NCI-H2029 (cell line): Measurements from ENCODE around the gene FAM180A.
"Not testable (repeated sequence)": the region's sequence is repeated elsewhere in the genome, so short reads cannot be mapped to it uniquely, and the experiment has no call there.

ENCODE experiments used
- DNase-seq: peaks from one replicate; lab custom pipeline; 2025; lab: John Stamatoyannopoulos, UW

FAM180A gene

DNA sequence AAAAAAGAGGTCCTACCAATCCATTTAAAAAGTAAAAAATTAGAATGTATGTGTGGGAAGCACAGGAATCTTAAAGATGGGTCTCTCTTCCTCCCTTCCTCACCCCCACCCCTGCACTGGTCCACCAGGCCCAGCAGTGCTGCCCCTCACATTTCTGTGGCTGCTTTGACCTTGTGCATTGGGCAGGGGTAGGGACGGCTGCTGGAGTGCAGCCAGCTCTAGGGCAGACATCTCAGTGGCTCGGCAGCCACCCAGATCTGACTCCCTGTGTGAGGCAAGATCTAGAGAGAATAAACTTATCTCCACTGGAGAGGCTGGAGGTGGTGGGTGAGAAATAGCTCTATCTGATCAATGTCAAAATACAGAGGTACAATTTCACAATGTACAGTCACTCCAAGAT is 6.7 kb downstream of the FAM180A start:
- no peak for DNase-seq

DNA sequence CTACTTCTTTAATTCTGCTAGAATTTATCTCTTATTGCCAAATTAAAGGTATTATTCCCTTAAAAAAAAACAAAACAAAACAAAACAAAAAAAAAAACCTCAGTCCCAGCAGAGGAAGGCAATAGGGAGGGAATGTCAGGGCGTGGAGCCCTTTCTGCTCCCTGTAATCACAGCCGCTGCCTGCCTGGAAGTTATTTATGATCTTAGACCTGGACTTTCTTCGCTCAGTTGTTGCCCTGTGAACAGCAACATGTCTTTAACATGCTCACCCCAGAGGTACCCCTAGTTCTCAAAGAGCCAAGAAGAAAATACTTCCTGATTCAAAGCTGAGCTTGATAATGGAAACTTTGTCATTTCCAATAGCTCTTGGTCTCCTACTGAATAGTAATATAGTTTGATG is 7.7 kb downstream of the FAM180A start:
- DNase-seq = no peak

DNA sequence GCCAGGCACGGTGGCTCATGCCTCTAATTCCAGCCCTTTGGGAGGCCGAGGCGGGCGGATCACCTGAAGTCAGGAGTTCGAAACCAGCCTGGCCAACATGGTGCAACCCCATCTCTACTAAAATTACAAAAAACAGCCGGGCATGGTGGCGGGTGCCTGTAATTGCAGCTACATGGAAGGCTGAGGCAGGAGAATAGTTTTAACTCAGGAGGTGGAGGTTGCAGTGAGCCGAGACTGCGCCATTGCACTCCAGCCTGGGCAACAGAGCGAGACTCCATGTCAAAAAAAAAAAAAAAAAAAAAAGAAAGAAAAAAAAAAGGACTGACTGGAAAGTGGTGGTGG is 11.3 kb downstream of the FAM180A start:
- not testable (repeated sequence) for DNase-seq

DNA sequence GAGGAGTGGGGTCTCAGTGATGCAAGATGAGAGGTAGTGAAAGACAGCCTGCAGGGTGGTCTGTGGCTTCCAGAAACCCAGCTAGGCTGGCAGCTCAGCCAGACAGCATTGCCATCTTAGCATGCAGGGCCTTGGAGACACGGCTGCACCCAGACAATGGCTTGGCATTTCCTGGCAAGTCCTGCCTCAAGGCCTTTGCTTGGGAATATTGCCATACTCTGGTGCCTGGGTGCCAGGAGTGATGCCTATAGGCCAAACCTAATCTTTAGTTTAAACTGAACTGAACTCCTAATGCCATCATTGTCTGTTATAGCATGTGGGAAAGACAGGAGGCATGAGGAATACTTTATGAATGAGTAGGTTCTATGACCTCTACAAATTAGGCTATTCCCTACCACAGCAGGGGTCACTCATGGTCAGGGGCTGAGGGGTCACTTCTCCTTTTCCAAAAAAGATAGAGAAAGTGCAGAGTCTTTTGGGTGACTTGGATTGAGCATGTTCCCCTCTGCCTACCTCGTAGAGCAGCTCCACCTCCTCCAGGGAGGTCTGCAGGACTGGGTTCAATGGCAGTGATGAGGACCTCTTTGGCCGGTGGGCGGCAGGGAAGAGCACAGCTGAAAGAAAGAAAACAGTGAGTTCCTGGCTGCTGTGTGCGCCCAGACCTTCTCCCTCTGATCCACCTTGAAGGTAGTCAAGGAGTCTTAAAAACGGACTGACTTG is 11.9 kb downstream of the FAM180A start:
- DNase-seq = no peak

DNA sequence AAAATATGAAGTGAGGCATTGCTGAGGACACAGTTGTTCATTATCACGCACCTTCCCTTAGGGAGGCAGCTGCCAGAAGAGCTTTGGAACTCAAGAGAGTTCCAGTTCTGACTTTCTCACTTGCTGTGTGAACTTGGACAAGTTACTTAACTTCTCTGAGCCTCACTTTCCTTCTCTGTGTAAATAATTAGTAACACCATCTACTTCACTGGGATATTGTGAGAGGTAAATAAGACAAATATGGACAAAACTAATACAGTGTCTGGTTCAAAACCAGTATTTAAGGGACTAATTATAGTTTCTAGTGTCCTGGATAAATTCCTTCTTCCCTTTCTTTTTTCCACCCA is 14.3 kb downstream of the FAM180A start:
- DNase-seq = no peak

DNA sequence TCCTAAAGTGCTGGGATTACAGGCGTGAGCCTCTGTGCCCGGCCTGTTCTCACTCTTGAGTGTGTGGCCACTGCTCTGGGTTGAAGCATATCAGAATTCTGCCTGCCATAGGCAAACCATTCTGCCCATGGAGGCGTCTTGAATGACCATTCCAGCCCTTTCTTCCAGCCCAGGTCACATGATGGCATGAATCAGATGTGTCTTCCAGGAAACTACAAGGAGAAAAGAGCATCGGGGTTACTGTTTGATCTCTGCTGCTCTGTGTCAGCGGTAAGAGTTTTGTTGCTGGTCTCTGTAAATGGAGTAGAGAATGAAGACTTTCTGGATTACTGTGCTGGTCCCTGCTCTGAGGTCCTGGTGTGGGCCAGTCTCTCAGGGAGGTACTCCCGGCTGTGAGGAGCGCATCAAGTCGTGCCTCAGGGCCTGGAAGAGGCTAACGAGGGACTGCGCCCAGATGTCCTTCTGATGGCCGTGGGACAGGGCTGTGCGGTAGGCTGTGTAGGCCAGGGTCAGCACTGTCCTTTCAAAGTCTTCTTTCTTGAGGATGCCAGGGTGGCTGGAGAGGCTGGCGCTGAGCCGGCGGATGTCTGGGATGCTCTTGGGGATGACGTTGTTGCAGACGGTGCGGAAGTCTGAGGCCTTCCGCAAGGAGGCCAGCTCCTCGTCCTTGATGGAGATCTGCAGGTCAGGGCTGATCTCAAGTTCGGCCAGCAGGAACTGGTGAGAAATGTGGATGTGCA is 14.8 kb downstream of the FAM180A start:
- DNase-seq = no peak

DNA sequence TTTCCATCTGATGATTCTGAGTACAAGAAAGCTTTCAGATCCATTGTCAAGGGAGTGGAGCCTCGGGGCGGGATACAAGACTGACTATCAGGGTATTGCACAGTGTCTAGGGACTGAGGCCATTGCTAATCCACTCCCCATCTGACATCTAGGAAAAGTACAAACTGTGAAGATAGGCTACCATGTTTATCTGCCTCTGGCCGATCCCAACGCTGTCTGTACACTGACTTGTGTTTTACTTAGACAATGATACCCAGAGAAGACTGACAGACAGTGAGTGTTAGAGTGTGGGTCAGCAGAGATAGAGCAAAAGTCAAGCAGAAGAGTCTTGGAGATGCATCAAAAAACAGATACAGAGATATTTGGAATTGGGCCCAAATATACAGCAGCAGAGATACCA is 17.5 kb downstream of the FAM180A start:
- no peak for DNase-seq

DNA sequence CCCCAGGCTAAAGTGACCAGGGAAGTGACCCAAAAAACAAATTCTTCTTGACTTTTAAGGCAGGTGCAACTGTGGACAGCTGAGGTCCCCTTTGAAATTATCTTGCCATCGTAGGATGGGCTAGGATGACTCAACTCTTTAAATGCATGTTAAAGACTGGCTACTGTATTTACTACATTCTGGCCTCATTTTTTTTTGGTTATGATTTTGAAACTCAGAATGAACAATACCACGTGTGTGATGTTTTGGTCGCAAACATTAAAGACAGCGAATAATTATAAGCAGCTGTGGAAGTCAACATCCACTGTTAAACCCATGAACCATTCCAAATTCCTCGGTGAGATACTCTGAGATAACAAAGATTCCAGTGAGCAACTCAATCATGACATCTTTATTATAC is 19.4 kb downstream of the FAM180A start:
- no peak for DNase-seq

DNA sequence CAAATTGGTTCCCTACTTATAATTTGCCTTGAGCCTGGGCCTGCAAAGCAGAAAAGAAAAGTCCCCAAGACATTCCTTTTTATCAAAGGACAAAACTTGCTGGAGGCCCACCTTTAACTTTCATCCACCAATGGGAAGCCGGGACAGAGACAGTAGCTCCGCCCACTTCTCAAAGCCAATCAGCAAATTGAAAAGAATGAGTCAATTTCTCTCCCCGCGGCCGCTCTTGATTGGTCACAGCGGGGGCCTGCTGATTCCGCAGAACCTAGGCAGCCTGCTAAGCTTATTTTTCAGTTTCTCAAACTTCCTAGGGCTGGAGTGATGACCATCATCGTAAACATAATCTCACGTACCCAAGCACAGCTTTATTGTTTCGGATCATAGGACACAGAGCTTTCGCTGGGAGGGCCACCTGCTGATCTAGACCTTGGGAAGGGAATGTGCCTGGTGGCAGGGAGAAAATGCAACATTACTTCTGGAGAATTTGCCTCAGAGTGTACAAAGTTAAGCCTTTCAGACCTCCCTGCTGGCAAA is 20.4 kb downstream of the FAM180A start, which contains the start of gene SLC13A4:
Gene SLC13A4 (minus strand): TSS at position 51 of the 534 bp plus-strand sequence. CDS start 690 bp downstream, outside the sequence.
- no peak for DNase-seq

DNA sequence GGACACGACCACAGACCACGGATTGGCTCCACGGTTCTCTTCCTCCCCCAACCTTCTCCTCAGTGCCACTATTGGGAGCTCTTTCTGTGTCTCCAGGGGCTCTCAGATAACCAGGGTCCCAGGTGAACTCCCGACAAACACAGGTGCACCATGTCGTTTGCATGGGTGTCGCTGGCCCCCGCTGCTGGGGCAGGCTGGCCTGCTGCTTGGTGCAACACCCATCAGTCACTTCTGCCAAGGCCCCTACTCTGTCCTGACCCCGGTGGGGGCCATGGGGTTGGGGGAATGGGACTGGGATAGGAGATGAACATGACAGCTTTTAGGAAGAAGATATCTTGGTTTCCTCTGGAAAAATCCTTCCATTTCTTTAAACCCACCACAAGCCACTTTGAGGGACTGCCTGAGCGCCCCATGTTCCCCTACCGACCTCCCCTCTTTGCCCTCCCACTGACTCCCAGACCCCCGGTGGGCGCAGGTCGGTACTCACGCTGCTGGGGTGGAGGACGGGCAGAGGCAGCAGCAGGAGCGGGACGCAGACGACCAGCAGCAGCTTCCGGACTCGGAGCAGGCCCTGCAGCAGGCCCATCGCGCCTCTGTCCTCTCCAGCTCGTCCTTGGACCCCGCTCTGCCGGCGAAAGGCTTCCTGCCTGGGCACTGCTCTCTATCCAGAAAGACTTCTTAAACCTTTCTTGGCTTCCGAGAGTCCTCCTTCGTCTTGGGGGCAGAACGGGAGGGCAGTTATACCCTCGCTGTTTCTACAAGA is 21.5 kb downstream of the FAM180A start:
- no peak for DNase-seq

DNA sequence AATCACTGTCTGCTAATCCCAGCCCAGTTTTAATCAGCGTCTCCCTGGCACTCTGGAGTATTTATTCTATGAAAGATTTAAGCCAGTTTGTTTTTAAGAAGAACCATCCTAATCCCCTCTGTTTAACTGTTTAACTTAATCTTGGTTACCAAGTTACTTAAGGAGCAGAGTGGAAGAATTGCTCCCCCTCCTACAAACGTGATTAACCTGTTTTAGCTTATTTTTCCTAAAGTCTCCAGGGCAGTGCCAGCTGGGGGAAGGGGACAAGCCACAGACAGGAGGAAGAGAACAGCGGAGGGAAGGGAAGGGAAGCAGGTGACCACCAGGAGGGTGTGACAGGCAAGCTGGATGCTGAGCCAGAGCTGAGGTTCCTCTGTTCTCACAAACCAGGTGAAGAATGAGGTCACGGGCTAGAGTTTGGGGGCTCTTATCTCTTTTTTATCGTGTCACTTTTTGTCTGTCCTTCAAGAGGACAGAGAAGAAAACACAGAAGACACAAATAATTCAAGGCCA is 22.3 kb downstream of the FAM180A start:
- DNase-seq = no peak

DNA sequence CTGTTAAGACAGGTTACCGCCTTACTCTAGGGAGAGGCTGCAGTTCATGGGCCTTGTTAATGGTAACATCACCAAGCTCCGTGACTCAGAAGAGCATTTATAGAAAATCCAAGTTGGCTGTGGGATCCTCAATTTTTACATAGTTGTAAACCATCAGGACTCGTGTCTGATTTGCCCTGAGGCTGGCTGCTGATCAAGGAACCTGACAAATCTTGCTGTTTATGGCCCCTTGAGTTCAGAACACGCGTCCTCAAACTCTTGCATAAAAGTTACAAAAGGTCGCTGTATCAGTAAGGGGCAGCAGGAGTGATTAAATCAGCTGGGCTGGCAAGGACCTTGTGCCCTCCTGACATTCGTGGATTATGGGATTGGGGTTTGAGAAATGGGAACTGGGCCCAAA is 25.2 kb downstream of the FAM180A start:
- DNase-seq = no peak

DNA sequence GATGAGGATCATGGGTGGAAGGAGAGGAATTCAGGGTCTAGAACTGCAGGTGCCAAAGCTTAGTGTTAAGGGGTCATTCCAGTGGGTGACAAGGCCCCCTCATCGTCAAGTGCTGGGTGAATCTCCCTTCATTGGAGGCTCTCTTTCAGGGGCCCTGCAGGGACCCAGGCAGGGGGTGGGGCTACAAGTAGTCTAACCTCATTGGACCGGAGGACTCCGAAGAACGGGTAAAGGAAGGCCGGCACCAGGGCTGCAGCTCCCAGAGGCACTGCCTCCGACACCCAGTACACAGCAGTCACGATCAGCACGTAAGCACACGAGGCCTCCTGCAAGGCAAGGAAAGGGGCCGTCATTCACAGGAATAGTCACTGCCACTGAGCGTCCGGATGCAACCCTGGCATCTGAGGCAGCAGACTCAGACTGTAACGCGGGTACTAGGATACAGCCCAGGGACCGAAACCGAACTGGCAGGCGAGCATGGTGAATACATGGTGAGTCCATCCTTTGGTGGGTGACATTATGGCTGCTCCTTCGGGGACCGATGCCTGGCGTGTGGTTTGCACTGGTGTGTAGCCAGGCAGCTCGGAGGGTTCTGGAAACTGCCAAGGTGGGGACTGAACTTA is 27.3 kb downstream of the FAM180A start:
- no peak for DNase-seq

DNA sequence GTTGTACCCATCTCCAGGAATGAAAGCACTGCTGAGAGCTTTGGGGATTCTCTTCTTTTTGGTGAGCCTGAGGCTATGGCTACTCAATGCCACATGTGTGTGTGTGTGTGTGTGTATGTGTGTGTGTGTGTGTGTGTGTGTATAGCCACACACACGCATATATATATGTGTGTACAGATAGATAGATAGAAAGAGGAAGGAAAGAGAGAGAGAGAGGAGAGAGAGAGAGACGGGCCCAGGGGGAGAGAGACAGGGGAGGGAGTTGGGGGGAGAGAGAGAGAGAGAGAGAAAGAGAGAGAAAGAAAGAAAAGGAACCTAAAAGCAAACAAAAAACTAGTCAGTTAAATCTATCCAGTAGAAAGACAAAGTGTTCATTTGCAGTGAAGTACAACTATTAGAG is 28.9 kb downstream of the FAM180A start:
- no peak for DNase-seq

DNA sequence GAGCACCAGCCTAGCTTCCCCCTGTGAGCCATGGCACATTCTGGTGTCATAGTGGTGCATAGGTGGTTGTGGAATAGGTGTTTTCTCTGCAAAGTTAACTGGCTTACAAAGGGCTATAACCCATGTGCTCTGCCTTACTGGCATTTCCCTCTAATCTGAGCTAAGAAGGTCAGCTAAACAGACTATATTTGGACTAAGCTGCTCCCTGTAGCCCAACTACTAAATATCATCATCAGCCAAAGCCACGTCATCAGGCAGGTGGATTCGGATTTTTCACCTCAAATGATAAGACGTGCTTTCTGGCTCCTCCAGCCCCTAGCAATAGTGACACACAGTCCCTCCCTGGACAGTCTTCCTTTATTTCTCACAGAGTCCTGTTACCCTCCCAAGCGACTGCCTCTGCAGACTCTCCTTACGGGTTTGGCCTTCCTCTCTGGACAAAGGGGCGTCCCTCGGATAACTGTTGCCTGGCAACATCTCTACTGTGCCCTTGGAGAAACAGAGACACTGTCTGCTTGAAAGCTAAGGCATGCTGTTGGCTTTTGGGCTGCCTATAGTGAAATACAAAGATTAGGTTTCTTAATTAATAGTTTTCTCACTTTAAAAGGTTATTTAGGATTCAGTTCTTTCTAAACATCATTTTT is 29.7 kb downstream of the FAM180A start:
- no peak for DNase-seq

DNA sequence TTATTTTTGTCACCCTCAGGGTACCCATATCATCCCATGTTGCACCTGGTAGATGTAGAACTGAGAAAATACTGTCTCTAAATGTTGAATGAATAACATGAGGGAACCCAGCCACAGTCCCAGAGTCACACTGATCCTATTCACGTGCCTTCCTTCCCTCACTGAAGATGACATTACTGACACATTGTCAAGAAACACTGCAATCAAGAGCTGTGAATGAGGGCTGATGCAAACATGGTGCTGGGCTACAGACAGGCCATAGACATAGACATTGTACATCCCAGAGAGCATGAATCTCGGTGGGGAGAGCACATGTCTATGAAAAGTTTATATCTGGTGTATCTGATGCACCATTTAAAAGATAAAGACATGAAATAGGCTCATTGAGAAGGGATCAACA is 30.4 kb downstream of the FAM180A start:
- no peak for DNase-seq

DNA sequence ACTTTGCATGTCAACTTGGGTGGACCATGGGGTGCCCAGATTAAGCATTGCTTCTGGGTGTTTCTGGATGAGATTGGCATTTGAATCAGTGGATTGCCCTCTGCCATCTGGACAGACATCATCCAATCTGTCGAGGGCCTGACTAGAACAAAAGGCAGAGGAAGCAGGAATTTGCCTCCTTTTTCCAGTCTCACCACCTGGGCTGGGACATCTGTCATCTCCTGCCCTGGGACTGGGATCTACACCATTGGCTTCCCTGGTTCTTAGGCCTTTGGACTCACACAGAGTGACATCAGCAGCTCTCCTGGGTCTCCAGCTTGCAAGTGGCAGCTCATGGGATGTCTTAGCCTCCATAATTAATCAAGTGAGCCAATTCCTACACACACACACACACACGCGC is 30.9 kb downstream of the FAM180A start:
- no peak for DNase-seq

DNA sequence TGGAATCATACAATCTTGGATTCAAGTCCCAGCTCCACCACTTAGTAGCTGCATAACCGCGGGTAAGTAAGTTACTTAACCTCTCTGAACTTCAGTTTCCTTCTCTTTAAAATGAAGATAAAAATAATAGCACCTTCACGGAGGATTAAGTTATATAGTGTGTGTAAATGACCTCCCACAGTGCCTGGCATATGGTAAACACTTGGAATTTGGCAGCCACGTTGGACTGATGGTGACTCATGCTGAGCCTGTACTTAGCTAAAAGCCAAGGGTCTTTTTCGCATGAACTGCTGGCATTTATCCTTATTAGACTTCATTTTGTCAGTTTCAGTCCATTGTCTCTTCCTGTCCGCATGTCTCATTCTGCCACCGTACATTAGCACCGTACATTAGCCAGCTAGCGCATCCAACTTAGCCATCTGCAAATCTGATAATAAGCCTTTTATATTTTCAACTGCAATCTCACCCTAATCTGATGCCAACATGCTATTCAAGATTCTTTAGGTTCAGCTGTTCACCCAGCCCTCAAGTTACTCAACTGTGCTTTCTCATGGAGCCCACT is 31.9 kb downstream of the FAM180A start:
- DNase-seq = peak; percentile 62

DNA sequence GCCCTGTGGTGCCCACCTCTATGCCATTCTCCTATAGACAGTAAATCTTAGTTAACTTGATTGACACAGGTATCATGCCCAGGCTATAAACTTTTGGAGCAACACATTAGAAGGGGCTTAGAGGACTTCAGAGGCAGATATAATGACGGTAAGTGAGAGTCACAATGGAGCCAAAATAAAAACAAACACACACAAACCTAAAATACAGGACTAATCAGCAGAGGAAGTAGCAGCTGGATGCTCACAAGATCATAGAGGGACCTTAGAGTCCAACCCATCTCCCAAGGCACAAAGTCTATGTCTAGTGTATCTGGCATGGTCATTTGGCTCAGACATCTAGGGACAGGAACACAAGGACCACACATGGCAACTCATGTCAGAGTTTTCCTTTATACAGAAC is 32.9 kb downstream of the FAM180A start:
- DNase-seq = no peak

DNA sequence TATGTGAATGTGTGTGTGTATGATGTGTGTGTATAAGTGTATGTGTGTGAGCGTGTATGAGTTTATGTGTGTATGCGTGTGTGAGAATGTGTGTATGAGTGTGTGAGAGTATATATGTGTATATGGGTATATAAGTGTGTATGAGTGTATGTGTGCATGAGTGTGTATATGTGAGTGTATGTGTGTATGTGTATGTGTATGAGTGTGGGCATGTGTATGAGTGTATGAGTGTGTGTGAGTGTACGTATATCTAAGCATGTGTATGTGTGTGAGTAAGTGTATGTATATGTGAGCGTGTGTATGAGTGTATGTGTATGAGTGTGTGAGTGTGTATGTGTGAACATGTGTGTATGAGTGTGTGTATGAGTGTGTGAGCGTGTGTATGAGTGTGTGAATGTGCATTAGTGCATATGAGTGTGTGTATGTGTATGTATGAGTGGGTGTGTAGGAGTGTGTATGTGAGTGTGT is 33.5 kb downstream of the FAM180A start:
- no peak for DNase-seq

DNA sequence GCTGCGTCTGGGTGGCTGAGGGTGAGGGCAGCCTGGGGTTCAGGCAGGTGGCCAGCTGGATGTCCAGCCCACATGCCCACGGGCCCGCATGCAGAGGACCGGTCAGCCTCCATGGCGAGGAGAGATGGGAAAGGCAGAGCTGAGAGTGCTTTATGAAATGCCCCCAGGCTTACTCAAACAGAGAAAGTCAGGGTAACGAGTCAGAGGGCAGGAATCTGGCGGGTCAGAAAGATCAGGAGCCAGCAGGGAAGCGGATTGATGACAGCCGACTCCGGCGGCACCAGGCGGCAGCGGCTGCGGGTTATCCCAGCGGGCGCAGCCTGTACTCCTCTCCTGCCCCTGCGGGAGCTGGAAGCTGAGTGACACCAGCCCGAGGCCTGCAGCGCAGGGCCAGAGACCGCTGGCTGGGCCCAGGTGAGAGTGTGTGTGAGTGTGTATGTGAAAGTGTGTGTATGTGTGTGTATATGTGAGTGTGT is 34.0 kb downstream of the FAM180A start:
- no peak for DNase-seq
